GM12801 (cell line): Measurements from ENCODE around the gene TMEM201.

Experiments used
- CTCF ChIP-seq: IDR thresholded peaks from one replicate; pipeline ENCODE4 v1.5.1; 2011; ENCODE audit warnings: control low read depth; ENCODE audit not compliant: insufficient read length; ENCODE audit errors: extremely low read depth

Gene TMEM201

GRCh38 chr1:9589719-9590157 is 1.0 kb downstream of the TMEM201 start:
- TF ChIP-seq CTCF: no peak

GRCh38 chr1:9590201-9590600 is 1.5 kb downstream of the TMEM201 start:
- TF ChIP-seq CTCF: no peak

GRCh38 chr1:9590945-9591668 is 2.4 kb downstream of the TMEM201 start:
- TF ChIP-seq CTCF: no peak

- TF ChIP-seq CTCF: no peak
Measured at GRCh38 chr1:9591669-9592509, 3.2 kb downstream of the TMEM201 start.

GRCh38 chr1:9592510-9593075 is 3.9 kb downstream of the TMEM201 start:
- no peak for TF ChIP-seq CTCF

GRCh38 chr1:9593147-9593491 is 4.4 kb downstream of the TMEM201 start:
- no peak for TF ChIP-seq CTCF
